ENCODE results near the gene GPN3.

GRCh38 chr12:110501399-110501751 lies 33.3 kb upstream of the GPN3 start:
- TF ChIP-seq CTCF (conservative IDR thresholded peaks at IDR 0.05), result no peak
- TF ChIP-seq EZH2 (IDR thresholded peaks at IDR 0.05; ENCODE audit: low read depth), result no peak
